Panc1 (cell line): Measurements from ENCODE around the gene SLC7A7. TPM values are rescaled to one million over a fixed set of nuclear protein-coding genes. Genes with fewer than 3 reads are reported as not detected.

Source experiments
- ATAC-seq: fragments of 200-7000 bp; cut with Tn5 transposase; 2 replicates; pipeline ENCODE4 v1.9.1; 2020; ENCODE audit warnings: mild to moderate bottlenecking, moderate library complexity
- BruUV-seq: library from RNA; stranded (reverse); fragments of 400-500 nt; replicated peaks from 2 replicates; lab custom pipeline; 2021; lab: Mats Ljungman, UMichigan
- CTCF ChIA-PET: fragments of 300-600 bp; sonication (Branson Sonifier 250); formaldehyde crosslinking; loops from one replicate; lab custom pipeline; 2022; ENCODE audit warnings: antibody characterized with exemption; lab: Charles Lee
- POLR2A ChIA-PET: fragments of 300-600 bp; sonication (Branson Sonifier 250); formaldehyde crosslinking; loops from one replicate; lab custom pipeline; 2022; ENCODE audit warnings: antibody characterized with exemption; lab: Charles Lee
- DNase-seq: peaks from one replicate; pipeline ENCODE4 v3.0.0-alpha.2; 2010; ENCODE audit warnings: low read depth, low spot score
- H3K27ac ChIP-seq: 2 replicates; pipeline ENCODE4 v1.5.1; 2011; ENCODE audit warnings: mild to moderate bottlenecking, low read length, inconsistent platforms
- H3K27me3 ChIP-seq: fragments of 200-500 bp; sonication (Bioruptor generic); 2 replicates; pipeline ENCODE4 v1.6.0; 2014; ENCODE audit warnings: low read length, inconsistent platforms; ENCODE audit not compliant: control insufficient read depth, insufficient read depth
- H3K36me3 ChIP-seq: fragments of 200-500 bp; sonication (Bioruptor generic); 2 replicates; pipeline ENCODE4 v1.5.1; 2014; ENCODE audit warnings: inconsistent platforms, mild to moderate bottlenecking, low read length, moderate library complexity; ENCODE audit not compliant: control insufficient read depth, insufficient read depth
- H3K4me1 ChIP-seq: 2 replicates; pipeline ENCODE4 v1.5.1; 2011; ENCODE audit warnings: inconsistent platforms, mild to moderate bottlenecking, low read length, moderate library complexity; ENCODE audit not compliant: control insufficient read depth, insufficient read depth
- H3K4me3 ChIP-seq, 2 experiments: 2 replicates each; pipeline ENCODE4 v1.5.1; 2011 to 2012; ENCODE audit warnings: low read depth in 2 of 2, low read length in 2 of 2, mild to moderate bottlenecking in 2 of 2, inconsistent platforms in 1 of 2, moderate library complexity in 1 of 2
- H3K9me3 ChIP-seq: fragments of 200-500 bp; sonication (Bioruptor generic); 2 replicates; pipeline ENCODE4 v1.5.1; 2014; ENCODE audit warnings: low read depth, mild to moderate bottlenecking, inconsistent platforms, low read length, moderate library complexity; ENCODE audit not compliant: control insufficient read depth, insufficient read depth
- POLR2AphosphoS5 ChIP-seq: IDR thresholded peaks from 2 replicates; pipeline ENCODE4 v1.6.1; 2012; ENCODE audit warnings: mild to moderate bottlenecking, low read depth, low read length, moderate library complexity
- SIN3A ChIP-seq: IDR thresholded peaks from 2 replicates; pipeline ENCODE4 v1.6.1; 2012; ENCODE audit warnings: low read depth, mild to moderate bottlenecking, low read length, moderate library complexity, borderline replicate concordance; ENCODE audit not compliant: insufficient read depth
- TCF7L2 ChIP-seq: IDR thresholded peaks from 2 replicates; pipeline ENCODE4 v1.6.1; 2011; ENCODE audit warnings: mild to moderate bottlenecking, low read depth, low read length, inconsistent platforms
- in situ Hi-C: cut with HindIII; loops from 2 replicates; pipeline ENCODE4 v1.10.0; 2016; ENCODE audit warnings: low sequenced_read_pairs, low pct_unique_long_range_greater_than_20kb
- intact Hi-C: fragments of 100-400 bp; cut with micrococcal nuclease; formaldehyde crosslinking; loops from one replicate; pipeline ENCODE4 v1.10.0; 2022; ENCODE audit not compliant: unreplicated experiment
- total RNA-seq: library from RNA; stranded (reverse); gene quantifications from one replicate; pipeline ENCODE4 v1.2.1, GENCODE V29; 2021; ENCODE audit not compliant: unreplicated experiment
- TF ChIP-seq, protein P1 (sequence below), 2 experiments: IDR thresholded peaks; 2 replicates each; pipeline ENCODE4 v1.6.1; 2011 to 2012; ENCODE audit warnings: low read depth in 2 of 2, control low read depth in 1 of 2, low read length in 1 of 2, mild to moderate bottlenecking in 1 of 2, moderate library complexity in 1 of 2; ENCODE audit not compliant: insufficient read depth in 1 of 2
- TF ChIP-seq, protein P2 (sequence below): fragments of 450-650 bp; IDR thresholded peaks from 2 replicates; pipeline ENCODE4 v1.5.1; 2017; ENCODE audit warnings: mild to moderate bottlenecking

The SLC7A7 gene
- total RNA-seq, 1 experiment from 2014 or later: 0.85 TPM

GRCh38 chr14:22766457-22767322 is 48.5 kb downstream of the SLC7A7 start, which contains the start of gene OXA1L:
Gene OXA1L, plus strand, starts transcription at chr14:22766688. Its CDS starts 14 bp downstream, at chr14:22766702.
- TF ChIP-seq, protein P1, sequence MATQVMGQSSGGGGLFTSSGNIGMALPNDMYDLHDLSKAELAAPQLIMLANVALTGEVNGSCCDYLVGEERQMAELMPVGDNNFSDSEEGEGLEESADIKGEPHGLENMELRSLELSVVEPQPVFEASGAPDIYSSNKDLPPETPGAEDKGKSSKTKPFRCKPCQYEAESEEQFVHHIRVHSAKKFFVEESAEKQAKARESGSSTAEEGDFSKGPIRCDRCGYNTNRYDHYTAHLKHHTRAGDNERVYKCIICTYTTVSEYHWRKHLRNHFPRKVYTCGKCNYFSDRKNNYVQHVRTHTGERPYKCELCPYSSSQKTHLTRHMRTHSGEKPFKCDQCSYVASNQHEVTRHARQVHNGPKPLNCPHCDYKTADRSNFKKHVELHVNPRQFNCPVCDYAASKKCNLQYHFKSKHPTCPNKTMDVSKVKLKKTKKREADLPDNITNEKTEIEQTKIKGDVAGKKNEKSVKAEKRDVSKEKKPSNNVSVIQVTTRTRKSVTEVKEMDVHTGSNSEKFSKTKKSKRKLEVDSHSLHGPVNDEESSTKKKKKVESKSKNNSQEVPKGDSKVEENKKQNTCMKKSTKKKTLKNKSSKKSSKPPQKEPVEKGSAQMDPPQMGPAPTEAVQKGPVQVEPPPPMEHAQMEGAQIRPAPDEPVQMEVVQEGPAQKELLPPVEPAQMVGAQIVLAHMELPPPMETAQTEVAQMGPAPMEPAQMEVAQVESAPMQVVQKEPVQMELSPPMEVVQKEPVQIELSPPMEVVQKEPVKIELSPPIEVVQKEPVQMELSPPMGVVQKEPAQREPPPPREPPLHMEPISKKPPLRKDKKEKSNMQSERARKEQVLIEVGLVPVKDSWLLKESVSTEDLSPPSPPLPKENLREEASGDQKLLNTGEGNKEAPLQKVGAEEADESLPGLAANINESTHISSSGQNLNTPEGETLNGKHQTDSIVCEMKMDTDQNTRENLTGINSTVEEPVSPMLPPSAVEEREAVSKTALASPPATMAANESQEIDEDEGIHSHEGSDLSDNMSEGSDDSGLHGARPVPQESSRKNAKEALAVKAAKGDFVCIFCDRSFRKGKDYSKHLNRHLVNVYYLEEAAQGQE (IDR thresholded peaks at IDR 0.05; ENCODE audit: insufficient read depth in 1 of 2, low read depth in 2 of 2, low read length in 1 of 2): no peak
- TF ChIP-seq POLR2AphosphoS5: peak; percentile 79
- TF ChIP-seq SIN3A: no peak
- TF ChIP-seq, protein P2, sequence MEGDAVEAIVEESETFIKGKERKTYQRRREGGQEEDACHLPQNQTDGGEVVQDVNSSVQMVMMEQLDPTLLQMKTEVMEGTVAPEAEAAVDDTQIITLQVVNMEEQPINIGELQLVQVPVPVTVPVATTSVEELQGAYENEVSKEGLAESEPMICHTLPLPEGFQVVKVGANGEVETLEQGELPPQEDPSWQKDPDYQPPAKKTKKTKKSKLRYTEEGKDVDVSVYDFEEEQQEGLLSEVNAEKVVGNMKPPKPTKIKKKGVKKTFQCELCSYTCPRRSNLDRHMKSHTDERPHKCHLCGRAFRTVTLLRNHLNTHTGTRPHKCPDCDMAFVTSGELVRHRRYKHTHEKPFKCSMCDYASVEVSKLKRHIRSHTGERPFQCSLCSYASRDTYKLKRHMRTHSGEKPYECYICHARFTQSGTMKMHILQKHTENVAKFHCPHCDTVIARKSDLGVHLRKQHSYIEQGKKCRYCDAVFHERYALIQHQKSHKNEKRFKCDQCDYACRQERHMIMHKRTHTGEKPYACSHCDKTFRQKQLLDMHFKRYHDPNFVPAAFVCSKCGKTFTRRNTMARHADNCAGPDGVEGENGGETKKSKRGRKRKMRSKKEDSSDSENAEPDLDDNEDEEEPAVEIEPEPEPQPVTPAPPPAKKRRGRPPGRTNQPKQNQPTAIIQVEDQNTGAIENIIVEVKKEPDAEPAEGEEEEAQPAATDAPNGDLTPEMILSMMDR: no peak
- TF ChIP-seq TCF7L2: peak; percentile 52
- ATAC-seq (peak; percentile 94), DNase-seq (peak; percentile 80)
- peak within 1 kb of the TSS; percentile 89 to 91 for H3K4me3 ChIP-seq
- no peaks in the 10 kb centered on the region for H3K9me3 ChIP-seq
- H3K36me3 ChIP-seq: peaks cover 18% of the 10 kb centered on the region
- no peaks in the 10 kb centered on the region for H3K27me3 ChIP-seq
- H3K27ac ChIP-seq: peak within 1 kb of the TSS; percentile 99
- CTCF ChIA-PET: interaction anchor here (0.6 kb wide), 1 partner anchor 88 kb away, joined by 8 read pairs; no protein-coding TSS in a partner anchor
- no TSS peak for BruUV-seq
- POLR2A ChIA-PET: interaction anchor here (0.6 to 2.1 kb wide), 4 partner anchors 17 to 177 kb away, joined by 3 to 8 read pairs (median 4); partner anchors contain the start of gene DAD1
- intact Hi-C loops: no loop called here
- in situ Hi-C loops: no loop called here
- peaks cover 6% of the 10 kb centered on the region; the same call in 1 of the 2 replicates for H3K4me1 ChIP-seq

GRCh38 chr14:22764382-22764781 is 50.9 kb downstream of the SLC7A7 start:
- intact Hi-C loops (no loop called here), in situ Hi-C loops (no loop called here)
- H3K4me1 ChIP-seq: peaks cover 6% of the 10 kb centered on the region; the same call in 1 of the 2 replicates
- POLR2A ChIA-PET: interaction anchor here (0.6 kb wide), 1 partner anchor 73 kb away, joined by 9 read pairs; no protein-coding TSS in a partner anchor
- no peak overlapping the region for H3K27ac ChIP-seq
- H3K4me3 ChIP-seq: no peak overlapping the region
- no peaks in the 10 kb centered on the region for H3K9me3 ChIP-seq
- ATAC-seq: no peak
- DNase-seq: no peak
- CTCF ChIA-PET: no interaction called here
- TF ChIP-seq, protein P2: no peak
- TF ChIP-seq POLR2AphosphoS5: no peak
- no peak for TF ChIP-seq TCF7L2
- no peak for TF ChIP-seq SIN3A
- TF ChIP-seq, protein P1 (IDR thresholded peaks at IDR 0.05; ENCODE audit: insufficient read depth in 1 of 2, low read depth in 2 of 2, low read length in 1 of 2): no peak
- no peaks in the 10 kb centered on the region for H3K27me3 ChIP-seq
- no TSS peak for BruUV-seq
- H3K36me3 ChIP-seq: peaks cover 8% of the 10 kb centered on the region; the same call in 1 of the 2 replicates
